HepG2 (cell line): Measurements from ENCODE around the gene SPAG4. TPM values are rescaled to one million over a fixed set of nuclear protein-coding genes. Genes with fewer than 3 reads are reported as not detected.

Experiments used
- BORCS8-MEF2B ChIP-seq: sonication (generic); formaldehyde crosslinking; IDR thresholded peaks from 2 replicates; pipeline ENCODE4 v1.8.0; 2022; ENCODE audit warnings: mild to moderate bottlenecking, missing genetic modification reagents
- CERS6 ChIP-seq: sonication (generic); formaldehyde crosslinking; IDR thresholded peaks from 2 replicates; pipeline ENCODE4 v1.5.0; 2020; ENCODE audit warnings: missing genetic modification reagents
- EHMT2 ChIP-seq: fragments of 200-600 bp; sonication (generic); IDR thresholded peaks from 2 replicates; pipeline ENCODE4 v1.7.0; 2017; ENCODE audit warnings: antibody characterized with exemption, low read depth, low read length, borderline replicate concordance
- ERF ChIP-seq: IDR thresholded peaks from 2 replicates; pipeline ENCODE4 v1.6.1; 2018; ENCODE audit warnings: missing biosample characterization, missing genetic modification reagents
- ISX ChIP-seq: sonication (generic); formaldehyde crosslinking; conservative IDR thresholded peaks from 2 replicates; pipeline ENCODE4 v1.5.0; 2020; ENCODE audit warnings: missing genetic modification reagents
- KAT2B ChIP-seq: fragments of 150-350 bp; IDR thresholded peaks from 2 replicates; pipeline ENCODE4 v1.6.1; 2014; ENCODE audit warnings: low read depth, low read length, borderline replicate concordance
- KDM5A ChIP-seq: fragments of 200-600 bp; sonication (generic); IDR thresholded peaks from 2 replicates; pipeline ENCODE4 v1.7.0; 2018; ENCODE audit warnings: antibody characterized with exemption, mild to moderate bottlenecking, low read length, borderline replicate concordance
- NR2F1 ChIP-seq, 2 experiments: fragments of 450-650 bp in 1 of 2; formaldehyde crosslinking in 1 of 2; IDR thresholded peaks; 2 replicates each; pipeline versions ENCODE4 v1.5.0 to v1.6.1; 2016 to 2020; ENCODE audit warnings: mild to moderate bottlenecking in 1 of 2, missing compliant biosample characterization in 1 of 2, missing genetic modification reagents in 1 of 2, moderate library complexity in 1 of 2
- NR3C1 ChIP-seq: sonication (generic); formaldehyde crosslinking; IDR thresholded peaks from 2 replicates; pipeline ENCODE4 v1.4.0; 2020; ENCODE audit warnings: missing genetic modification reagents
- PHF8 ChIP-seq: sonication (generic); formaldehyde crosslinking; IDR thresholded peaks from 2 replicates; pipeline ENCODE4 v1.5.0; 2020; ENCODE audit warnings: missing genetic modification reagents
- PRMT3 ChIP-seq: sonication (generic); formaldehyde crosslinking; IDR thresholded peaks from 2 replicates; pipeline ENCODE4 v1.8.1; 2022; ENCODE audit warnings: low read depth, mild to moderate bottlenecking, moderate library complexity, missing genetic modification reagents, borderline replicate concordance
- SCMH1 ChIP-seq: sonication (generic); formaldehyde crosslinking; IDR thresholded peaks from 2 replicates; pipeline ENCODE4 v1.9.0; 2021; ENCODE audit warnings: missing genetic modification reagents, mild to moderate bottlenecking, borderline replicate concordance
- SMAD1 ChIP-seq: sonication (generic); formaldehyde crosslinking; IDR thresholded peaks from 2 replicates; pipeline ENCODE4 v1.4.0; 2020; ENCODE audit warnings: missing genetic modification reagents, low read depth, mild to moderate bottlenecking, borderline replicate concordance
- SMC3 ChIP-seq: IDR thresholded peaks from 2 replicates; pipeline ENCODE4 v1.6.1; 2011; ENCODE audit warnings: low read length, improper control_type of control experiment
- SOX13 ChIP-seq, 3 experiments: fragments of 450-650 bp in 1 of 3; sonication (generic) in 1 of 3; formaldehyde crosslinking in 1 of 3; IDR thresholded peaks in 2 of 3; conservative IDR thresholded peaks in 1 of 3; 2 replicates each; pipeline versions ENCODE4 v1.5.0 to v1.6.1; 2016 to 2020; ENCODE audit warnings: antibody characterized with exemption in 1 of 3, mild to moderate bottlenecking in 1 of 3, missing compliant biosample characterization in 1 of 3, missing genetic modification reagents in 1 of 3, moderate library complexity in 1 of 3
- TCF7L2 ChIP-seq: IDR thresholded peaks from 2 replicates; pipeline ENCODE4 v1.6.1; 2011; ENCODE audit warnings: mild to moderate bottlenecking, low read depth, low read length, moderate library complexity
- TGIF2 ChIP-seq: IDR thresholded peaks from 2 replicates; pipeline ENCODE4 v1.6.1; 2016; ENCODE audit warnings: control low read depth, missing compliant biosample characterization
- THAP8 ChIP-seq: sonication (generic); formaldehyde crosslinking; IDR thresholded peaks from 2 replicates; pipeline ENCODE4 v1.5.1; 2020; ENCODE audit warnings: missing genetic modification reagents, mild to moderate bottlenecking, borderline replicate concordance
- TIGD3 ChIP-seq: sonication (generic); formaldehyde crosslinking; IDR thresholded peaks from 2 replicates; pipeline ENCODE4 v1.5.1; 2020; ENCODE audit warnings: mild to moderate bottlenecking, missing genetic modification reagents, borderline replicate concordance
- TOPORS ChIP-seq: sonication (generic); formaldehyde crosslinking; IDR thresholded peaks from 2 replicates; pipeline ENCODE4 v1.8.0; 2023; ENCODE audit warnings: mild to moderate bottlenecking, missing genetic modification reagents
- ZBTB1 ChIP-seq: sonication (generic); formaldehyde crosslinking; IDR thresholded peaks from 2 replicates; pipeline ENCODE4 v1.4.0; 2020; ENCODE audit warnings: missing genetic modification reagents, borderline replicate concordance
- ZFP36 ChIP-seq: fragments of 150-350 bp; IDR thresholded peaks from 2 replicates; pipeline ENCODE4 v1.6.1; 2018; ENCODE audit warnings: borderline replicate concordance, low read length, low read depth; ENCODE audit not compliant: partially characterized antibody
- ZNF335 ChIP-seq: sonication (generic); formaldehyde crosslinking; IDR thresholded peaks from 2 replicates; pipeline ENCODE4 v1.4.0; 2020; ENCODE audit warnings: missing genetic modification reagents
- ZNF446 ChIP-seq: sonication (generic); formaldehyde crosslinking; IDR thresholded peaks from 2 replicates; pipeline ENCODE4 v1.5.0; 2020; ENCODE audit warnings: mild to moderate bottlenecking, missing genetic modification reagents
- ZSCAN12 ChIP-seq: sonication (generic); formaldehyde crosslinking; IDR thresholded peaks from 2 replicates; pipeline ENCODE4 v1.9.0; 2021; ENCODE audit warnings: mild to moderate bottlenecking, missing genetic modification reagents
- polyA plus RNA-seq, 8 experiments: library from polyadenylated mRNA; depleted of rRNA in 3 of 8; stranded (reverse) in 7 of 8; unstranded in 1 of 8; fragments of >200 nt; fragmentation: Illumina TruSeq in 4 of 8; extraction: Trizol in 4 of 8; gene quantifications; 2 replicates each; pipeline versions ENCODE4 v1.2.1 to v1.2.3, GENCODE V29; 2011 to 2016; ENCODE audit warnings: low read depth in 4 of 8, missing spikeins in 1 of 8, mixed read lengths in 1 of 8; ENCODE audit not compliant: insufficient read depth in 1 of 8
- total RNA-seq, 5 experiments: library from RNA; depleted of rRNA; stranded (reverse); fragments of >200 nt; fragmentation: Illumina TruSeq; extraction: Trizol; gene quantifications; 2 replicates each; pipeline ENCODE4 v1.2.3, GENCODE V29; 2016; ENCODE audit warnings: low read depth in 1 of 5

SPAG4 gene
- total and polyA plus RNA-seq, 2 of the 13 experiments (the other 11 are each of a cell fraction or from before 2014, with no cell fraction given), result 5.8 to 137 TPM

GRCh38 chr20:35664466-35665206 is 49.0 kb downstream of the SPAG4 start, which contains the start of the genes CPNE1 and RBM12 (continued):
- TF ChIP-seq NR2F1 (CRISPR knock-in tag; IDR thresholded peaks at IDR 0.05) (peak in 1 of 2 experiments; percentile 54; a peak in 2 of 4 replicates), SOX13 (IDR thresholded peaks at IDR 0.05) (peak; percentile 41; the same call in 1 of the 2 replicates), SOX13 (CRISPR knock-in tag; conservative IDR thresholded peaks at IDR 0.05 in 1 of 2, IDR thresholded peaks at IDR 0.05 in 1 of 2) (peak in 1 of 2 experiments; percentile 66; a peak in 1 of 4 replicates), SMAD1 (CRISPR knock-in tag) (peak; percentile 99), PHF8 (CRISPR knock-in tag) (peak; percentile 99), BORCS8-MEF2B (peak; percentile 94; the same call in 1 of the 2 replicates), THAP8 (0 out of 2 replicates have a peak, but pooled peaks have one; percentile 96), CERS6 (no peak; the same call in 1 of the 2 replicates), TIGD3 (CRISPR knock-in tag) (peak; percentile 98), EHMT2 (no peak), TCF7L2 (no peak), TGIF2 (CRISPR knock-in tag) (peak; percentile 85), ZSCAN12 (CRISPR knock-in tag) (no peak), PRMT3 (peak; percentile 98; the same call in 1 of the 2 replicates), SCMH1 (CRISPR knock-in tag) (no peak), ZFP36 (no peak), ISX (no peak), SMC3 (no peak), KAT2B (0 out of 2 replicates have a peak, but pooled peaks have one; percentile 10), ERF (CRISPR knock-in tag) (peak; percentile 97), TOPORS (CRISPR knock-in tag) (peak; percentile 69; the same call in 1 of the 2 replicates), KDM5A (peak; percentile 72), NR3C1 (CRISPR knock-in tag) (no peak), ZBTB1 (CRISPR knock-in tag) (no peak), ZNF335 (peak; percentile 88), ZNF446 (CRISPR knock-in tag) (peak; percentile 48)
